Right lobe of liver (tissue), 6 donors: ENCODE results near the gene NRF1. TPM values are rescaled to one million over a fixed set of nuclear protein-coding genes. Genes with fewer than 3 reads are reported as not detected.
A peak's percentile ranks its signal among the peaks of the same experiment; 100 is the strongest.

Experiments used
- ATAC-seq, 4 donors: fragments of 200-7000 bp; cut with Tn5 transposase; one replicate each; pipeline ENCODE4 v1.9.1; 2020; ENCODE audit warnings: mild to moderate bottlenecking in 4 of 4, moderate library complexity in 4 of 4
- DNase-seq, 3 donors: peaks; one replicate each; pipeline ENCODE4 v3.0.0-alpha.2; 2020
- H3K27ac ChIP-seq, 3 donors: fragments of 200-600 bp; one replicate each; pipeline ENCODE4 v1.8.0; 2022
- H3K27me3 ChIP-seq, 2 donors: fragments of 200-600 bp; one replicate each; pipeline ENCODE4 v1.8.0; 2022
- H3K36me3 ChIP-seq, 4 donors: fragments of 200-600 bp; sonication (generic) in 1 of 4; one replicate each; pipeline versions ENCODE4 v1.5.1 to v1.8.0; 2017 to 2022; ENCODE audit warnings: control low read depth in 1 of 4
- H3K4me1 ChIP-seq, 4 donors: fragments of 200-600 bp; sonication (generic) in 1 of 4; one replicate each; pipeline versions ENCODE4 v1.5.1 to v1.8.0; 2017 to 2022; ENCODE audit warnings: control low read depth in 1 of 4
- H3K4me3 ChIP-seq, 3 donors: fragments of 200-600 bp; one replicate each; pipeline ENCODE4 v1.8.0; 2022
- H3K9me3 ChIP-seq, 4 donors: fragments of 200-600 bp; sonication (generic) in 1 of 4; one replicate each; pipeline versions ENCODE4 v1.5.1 to v1.8.0; 2017 to 2022; ENCODE audit warnings: control low read depth in 1 of 4
- POLR2A ChIP-seq: fragments of 450-650 bp; IDR thresholded peaks from one replicate; pipeline ENCODE4 v1.6.1; 2017; ENCODE audit warnings: antibody characterized with exemption, mild to moderate bottlenecking
- WGBS: methylation state at CpG from one replicate; pipeline ENCODE4 v1.1.6; 2018; ENCODE audit warnings: low coverage, low lambda C conversion rate; ENCODE audit not compliant: insufficient coverage; ENCODE audit errors: missing lambda C conversion rate; 5-methylcytosine and 5-hydroxymethylcytosine counted together
- intact Hi-C, 2 donors: fragments of 100-400 bp; cut with DNase I; formaldehyde crosslinking; loops; one replicate each; pipeline versions ENCODE4 v1.11.2 to v1.14.1; 2022
- total RNA-seq, 6 experiments: library from RNA; depleted of rRNA in 2 of 6; stranded (reverse); fragments of >200 nt in 2 of 6; fragmentation: NEBNext Ultra II Directional in 3 of 6; extraction: Animal tissue kit (Norgen Biotek cat#: 25700) in 3 of 6; gene quantifications; one replicate each; pipeline versions ENCODE4 v1.1.0 to v1.2.4, GENCODE V29; 2016 to 2023
- TF ChIP-seq, protein P1 (sequence below), 4 donors: fragments of 200-600 bp in 3 of 4; fragments of 450-650 bp in 1 of 4; IDR thresholded peaks; one replicate each; pipeline versions ENCODE4 v1.5.1 to v1.8.0; 2016 to 2022; ENCODE audit warnings: antibody characterized with exemption in 4 of 4, mild to moderate bottlenecking in 2 of 4
- donor health status: DM: no; HTN: yes; CAD: no.
- donor health status: DM: no; HTN: no; CAD: no.
- donor health status: DM: no; HTN: no; CAD: no.
- donor health status: DM: no; HTN: yes; CAD: no.
- donor health status: DM: no; HTN: yes; CAD: no.

The NRF1 gene
- total RNA-seq, 6 experiments from 2014 or later, result 3.9 to 6.8 (median 5.3) TPM

DNA sequence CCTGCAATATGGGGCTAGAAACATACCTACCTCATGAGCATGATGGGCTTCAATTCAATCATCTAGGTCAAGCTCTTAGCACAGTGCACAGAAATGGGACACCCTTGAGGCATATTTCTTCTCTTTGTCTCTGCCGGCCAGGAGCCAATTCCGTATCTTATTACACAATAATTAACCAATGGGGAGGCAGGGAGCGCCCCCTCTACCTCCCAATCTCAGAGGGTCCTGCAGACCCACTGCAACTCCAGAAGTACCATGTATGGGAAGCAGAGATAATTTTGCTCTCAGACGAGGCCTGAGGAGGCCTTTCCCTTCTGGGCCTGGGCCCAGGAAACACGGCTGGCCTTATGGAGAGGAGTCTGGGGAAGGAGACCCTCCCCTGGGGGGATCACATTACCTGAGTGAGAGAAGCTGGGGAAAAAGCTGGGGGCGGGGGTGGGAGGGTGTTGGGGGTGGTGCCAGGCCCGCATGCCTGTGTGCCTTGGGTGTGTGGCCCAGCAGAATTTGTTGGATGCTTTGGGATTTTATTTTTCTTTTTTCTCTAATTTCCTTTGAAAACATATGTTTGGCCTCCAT is 185.8 kb downstream of the NRF1 start:
- Histone ChIP-seq H3K4me1 (no peaks in the 10 kb centered on the region), H3K27ac (no peak overlapping the region), H3K9me3 (no peaks in the 10 kb centered on the region), H3K36me3 (no peaks in the 10 kb centered on the region), H3K27me3 (no peaks in the 10 kb centered on the region), H3K4me3 (no peak overlapping the region)
- intact Hi-C loops, result no loop called here
- DNase-seq (no peak), ATAC-seq (no peak)
- TF ChIP-seq, protein P1, sequence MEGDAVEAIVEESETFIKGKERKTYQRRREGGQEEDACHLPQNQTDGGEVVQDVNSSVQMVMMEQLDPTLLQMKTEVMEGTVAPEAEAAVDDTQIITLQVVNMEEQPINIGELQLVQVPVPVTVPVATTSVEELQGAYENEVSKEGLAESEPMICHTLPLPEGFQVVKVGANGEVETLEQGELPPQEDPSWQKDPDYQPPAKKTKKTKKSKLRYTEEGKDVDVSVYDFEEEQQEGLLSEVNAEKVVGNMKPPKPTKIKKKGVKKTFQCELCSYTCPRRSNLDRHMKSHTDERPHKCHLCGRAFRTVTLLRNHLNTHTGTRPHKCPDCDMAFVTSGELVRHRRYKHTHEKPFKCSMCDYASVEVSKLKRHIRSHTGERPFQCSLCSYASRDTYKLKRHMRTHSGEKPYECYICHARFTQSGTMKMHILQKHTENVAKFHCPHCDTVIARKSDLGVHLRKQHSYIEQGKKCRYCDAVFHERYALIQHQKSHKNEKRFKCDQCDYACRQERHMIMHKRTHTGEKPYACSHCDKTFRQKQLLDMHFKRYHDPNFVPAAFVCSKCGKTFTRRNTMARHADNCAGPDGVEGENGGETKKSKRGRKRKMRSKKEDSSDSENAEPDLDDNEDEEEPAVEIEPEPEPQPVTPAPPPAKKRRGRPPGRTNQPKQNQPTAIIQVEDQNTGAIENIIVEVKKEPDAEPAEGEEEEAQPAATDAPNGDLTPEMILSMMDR (IDR thresholded peaks at IDR 0.05), result no peak
- no peak for TF ChIP-seq POLR2A
- 58% methylated on average over 6 of the region's 7 CpGs for whole genome bisulfite sequencing

GRCh38 chr7:129798616-129799349 is 187.3 kb downstream of the NRF1 start:
- H3K9me3 ChIP-seq, result no peaks in the 10 kb centered on the region
- no peak overlapping the region for H3K4me3 ChIP-seq
- H3K27me3 ChIP-seq, result no peaks in the 10 kb centered on the region
- no peaks in the 10 kb centered on the region for H3K36me3 ChIP-seq
- WGBS, result 90% methylated on average over 13 of the region's 16 CpGs
- DNase-seq, result no peak
- intact Hi-C loops, result no loop called here
- no peak overlapping the region for H3K27ac ChIP-seq
- TF ChIP-seq POLR2A, result no peak
- TF ChIP-seq, protein P1 (IDR thresholded peaks at IDR 0.05), result no peak
- ATAC-seq, result no peak
- H3K4me1 ChIP-seq, result no peaks in the 10 kb centered on the region

- intact Hi-C loops, result no loop called here
- WGBS, result no CpG with 5 or more reads among the region's 13 CpGs
- H3K4me3 ChIP-seq, result no peak overlapping the region
- ATAC-seq, result peak in 1 of 4 donors; percentile 10
- TF ChIP-seq, protein P1 (IDR thresholded peaks at IDR 0.05), result no peak
- TF ChIP-seq POLR2A, result no peak
- H3K27ac ChIP-seq, result no peak overlapping the region
- no peaks in the 10 kb centered on the region for H3K9me3 ChIP-seq
- H3K4me1 ChIP-seq, result no peaks in the 10 kb centered on the region
- H3K27me3 ChIP-seq, result no peaks in the 10 kb centered on the region
- DNase-seq, result no peak
- no peaks in the 10 kb centered on the region for H3K36me3 ChIP-seq
Measured at GRCh38 chr7:129799350-129799955, 187.9 kb downstream of the NRF1 start.

GRCh38 chr7:129800901-129801300 is 189.4 kb downstream of the NRF1 start:
- ATAC-seq (peak in 1 of 4 donors; percentile 9), DNase-seq (no peak)
- intact Hi-C loops, result no loop called here
- no CpG with 5 or more reads among the region's 7 CpGs for WGBS
- Histone ChIP-seq H3K27ac (no peak overlapping the region), H3K27me3 (no peaks in the 10 kb centered on the region), H3K4me3 (no peak overlapping the region), H3K9me3 (no peaks in the 10 kb centered on the region), H3K36me3 (no peaks in the 10 kb centered on the region), H3K4me1 (no peaks in the 10 kb centered on the region)
- TF ChIP-seq, protein P1 (IDR thresholded peaks at IDR 0.05), result no peak
- no peak for TF ChIP-seq POLR2A
